BJ (cell line): Measurements from ENCODE around the gene CALCR. TPM values are rescaled to one million over a fixed set of nuclear protein-coding genes. Genes with fewer than 3 reads are reported as not detected.

ENCODE experiments used
- CTCF ChIA-PET: fragments of 350-600 bp; formaldehyde crosslinking; extraction: SDS; loops from one replicate; lab custom pipeline; 2021; ENCODE audit warnings: antibody characterized with exemption, inconsistent platforms; lab: Yijun Ruan, JAX
- POLR2A ChIA-PET: fragments of 300-600 bp; sonication (Branson Sonifier 250); formaldehyde crosslinking; extraction: SDS; loops from one replicate; lab custom pipeline; 2021; ENCODE audit warnings: antibody characterized with exemption; lab: Charles Lee
- DNase-seq: peaks from one replicate; pipeline ENCODE4 v3.0.0-alpha.2; 2011; ENCODE audit warnings: low read depth
- H3K27me3 ChIP-seq: 2 replicates; pipeline ENCODE4 v1.6.0; 2011; ENCODE audit warnings: low read length; ENCODE audit not compliant: control insufficient read depth, insufficient read depth
- H3K36me3 ChIP-seq: 2 replicates; pipeline ENCODE4 v1.5.1; 2011; ENCODE audit warnings: low read length; ENCODE audit not compliant: control insufficient read depth, insufficient read depth
- H3K4me3 ChIP-seq: 2 replicates; pipeline ENCODE4 v1.5.1; 2011; ENCODE audit warnings: low read depth, mild to moderate bottlenecking, control low read depth, low read length
- CTCF ChIP-seq: IDR thresholded peaks from 2 replicates; pipeline ENCODE4 v1.5.1; 2011; ENCODE audit warnings: low read depth, mild to moderate bottlenecking, control low read depth, inconsistent platforms, low read length, moderate library complexity; ENCODE audit not compliant: insufficient read depth
- polyA plus RNA-seq: library from polyadenylated mRNA; depleted of rRNA; stranded (reverse); fragments of >200 nt; gene quantifications from 2 replicates; pipeline ENCODE4 v1.2.3, GENCODE V29; 2011

The CALCR gene
- polyA plus RNA-seq, 1 experiment = not detected

GRCh38 chr7:93471456-93471855 is 103.1 kb downstream of the CALCR start:
- H3K4me3 ChIP-seq = no peak overlapping the region
- ChIA-PET POLR2A (no interaction called here), CTCF (no interaction called here)
- TF ChIP-seq CTCF = no peak
- no peak for DNase-seq
- no peaks in the 10 kb centered on the region; the same call in 1 of the 2 replicates for H3K27me3 ChIP-seq
- no peaks in the 10 kb centered on the region for H3K36me3 ChIP-seq

GRCh38 chr7:93463764-93464163 is 110.8 kb downstream of the CALCR start:
- POLR2A ChIA-PET = no interaction called here

GRCh38 chr7:93461350-93461749 is 113.2 kb downstream of the CALCR start:
- ChIA-PET POLR2A (no interaction called here), CTCF (no interaction called here)
- Histone ChIP-seq H3K27me3 (no peaks in the 10 kb centered on the region), H3K4me3 (no peak overlapping the region), H3K36me3 (no peaks in the 10 kb centered on the region)
- no peak for DNase-seq
- TF ChIP-seq CTCF = no peak

More at GRCh38 chr7:93463764-93464163, 110.8 kb downstream of the CALCR start:
- CTCF ChIA-PET = no interaction called here
- DNase-seq = no peak
- TF ChIP-seq CTCF = no peak
- no peaks in the 10 kb centered on the region for H3K36me3 ChIP-seq
- H3K4me3 ChIP-seq = no peak overlapping the region
- H3K27me3 ChIP-seq = no peaks in the 10 kb centered on the region

- H3K27me3 ChIP-seq = 0 out of 2 replicates have a peak, but pooled peaks cover 2% of the 10 kb centered on the region
- ChIA-PET CTCF (no interaction called here), POLR2A (interaction anchor here (0.6 kb wide), 1 partner anchor 44 kb away, joined by 3 read pairs; no protein-coding TSS in a partner anchor)
- H3K36me3 ChIP-seq = no peaks in the 10 kb centered on the region
- DNase-seq = no peak
- no peak overlapping the region for H3K4me3 ChIP-seq
- TF ChIP-seq CTCF = no peak
Measured at GRCh38 chr7:93453262-93453661, 121.3 kb downstream of the CALCR start.

- Histone ChIP-seq H3K27me3 (0 out of 2 replicates have a peak, but pooled peaks cover 2% of the 10 kb centered on the region), H3K4me3 (no peak overlapping the region), H3K36me3 (no peaks in the 10 kb centered on the region)
- TF ChIP-seq CTCF = no peak
- no peak for DNase-seq
- CTCF ChIA-PET = no interaction called here
- POLR2A ChIA-PET = no interaction called here
Measured at GRCh38 chr7:93448176-93448575, 126.3 kb downstream of the CALCR start.
